Measurements from ENCODE around the gene SNAPC1.
"Not testable (repeated sequence)": the region's sequence is repeated elsewhere in the genome, so short reads cannot be mapped to it uniquely, and the experiment has no call there.

SNAPC1 gene

GRCh38 chr14:61750708-61751474, 11.3 kb upstream of the SNAPC1 start:
- peak; percentile 90 for DNase-seq (ENCODE audit: low spot score)

- DNase-seq (ENCODE audit: low spot score) = no peak
Measured at GRCh38 chr14:61751475-61751989, 10.7 kb upstream of the SNAPC1 start.

- DNase-seq (ENCODE audit: low spot score) = no peak
Measured at GRCh38 chr14:61752626-61753025, 9.6 kb upstream of the SNAPC1 start.

GRCh38 chr14:61753631-61754030, 8.6 kb upstream of the SNAPC1 start:
- no peak for DNase-seq (ENCODE audit: low spot score)

- DNase-seq (ENCODE audit: low spot score) = no peak
Measured at GRCh38 chr14:61754627-61755381, 7.4 kb upstream of the SNAPC1 start.

- not testable (repeated sequence) for DNase-seq (ENCODE audit: low spot score)
Measured at GRCh38 chr14:61755382-61755742, 6.9 kb upstream of the SNAPC1 start.

GRCh38 chr14:61756135-61756534, 6.1 kb upstream of the SNAPC1 start:
- DNase-seq (ENCODE audit: low spot score) = no peak

GRCh38 chr14:61759878-61760277, 2.3 kb upstream of the SNAPC1 start:
- no peak for DNase-seq (ENCODE audit: low spot score)

- no peak for DNase-seq (ENCODE audit: low spot score)
Measured at GRCh38 chr14:61761557-61761956, 663 bp upstream of the SNAPC1 start.

- no peak for DNase-seq (ENCODE audit: low spot score)
Measured at GRCh38 chr14:61764342-61765122, 2.3 kb downstream of the SNAPC1 start.

- DNase-seq (ENCODE audit: low spot score) = no peak
Measured at GRCh38 chr14:61765225-61765943, 3.2 kb downstream of the SNAPC1 start.

GRCh38 chr14:61766151-61766550, 3.9 kb downstream of the SNAPC1 start:
- no peak for DNase-seq (ENCODE audit: low spot score)

GRCh38 chr14:61768240-61768639, 6.0 kb downstream of the SNAPC1 start:
- no peak for DNase-seq (ENCODE audit: low spot score)

GRCh38 chr14:61769893-61770292, 7.7 kb downstream of the SNAPC1 start:
- no peak for DNase-seq (ENCODE audit: low spot score)

GRCh38 chr14:61774861-61775260, 12.6 kb downstream of the SNAPC1 start:
- DNase-seq (ENCODE audit: low spot score) = no peak

- no peak for DNase-seq (ENCODE audit: low spot score)
Measured at GRCh38 chr14:61780125-61780524, 17.9 kb downstream of the SNAPC1 start.

- no peak for DNase-seq (ENCODE audit: low spot score)
Measured at GRCh38 chr14:61797309-61797708, 35.1 kb downstream of the SNAPC1 start.

- DNase-seq (ENCODE audit: low spot score) = no peak
Measured at GRCh38 chr14:61802010-61802568, 39.9 kb downstream of the SNAPC1 start.

- no peak for DNase-seq (ENCODE audit: low spot score)
Measured at GRCh38 chr14:61803755-61804154, 41.5 kb downstream of the SNAPC1 start.

- no peak for DNase-seq (ENCODE audit: low spot score)
Measured at GRCh38 chr14:61805451-61805850, 43.2 kb downstream of the SNAPC1 start.

GRCh38 chr14:61811882-61812346, 49.7 kb downstream of the SNAPC1 start:
- DNase-seq (ENCODE audit: low spot score) = no peak

All from AG20443 (cell line).